ENCODE data around the gene KXD1. TPM values are rescaled to one million over a fixed set of nuclear protein-coding genes. Genes with fewer than 3 reads are reported as not detected.
A peak's percentile ranks its signal among the peaks of the same experiment; 100 is the strongest.

KXD1 gene
- total RNA-seq, 1 donor from 2014 or later, result 77.7 TPM

GRCh38 chr19:18558202-18558555, 509 bp downstream of the KXD1 start:
- no peak for TF ChIP-seq CTCF (IDR thresholded peaks at IDR 0.05; ENCODE audit: unreplicated experiment)
- peaks cover 5% of the 10 kb centered on the region for H3K4me1 Mint-ChIP-seq (ENCODE audit: low read depth)
- no peaks in the 10 kb centered on the region for H3K36me3 Mint-ChIP-seq (ENCODE audit: insufficient read depth)
- H3K27me3 Mint-ChIP-seq, result no peaks in the 10 kb centered on the region
- H3K9me3 Mint-ChIP-seq (ENCODE audit: low read depth), result no peaks in the 10 kb centered on the region
- H3K27ac Mint-ChIP-seq, result peak overlapping the region; percentile 73
- DNase-seq (ENCODE audit: low spot score, unreplicated experiment), result no peak
- H3K4me3 Mint-ChIP-seq (ENCODE audit: low read depth), result peak overlapping the region; percentile 84

- Mint-ChIP-seq H3K27me3 (no peaks in the 10 kb centered on the region), H3K36me3 (ENCODE audit: insufficient read depth) (no peaks in the 10 kb centered on the region), H3K27ac (peak overlapping the region; percentile 73), H3K4me3 (ENCODE audit: low read depth) (peak overlapping the region; percentile 84), H3K4me1 (ENCODE audit: low read depth) (peaks cover 5% of the 10 kb centered on the region), H3K9me3 (ENCODE audit: low read depth) (no peaks in the 10 kb centered on the region)
- TF ChIP-seq CTCF (IDR thresholded peaks at IDR 0.05; ENCODE audit: unreplicated experiment), result no peak
- DNase-seq (ENCODE audit: low spot score, unreplicated experiment), result no peak
Observed at GRCh38 chr19:18558604-18559003, 934 bp downstream of the KXD1 start.

GRCh38 chr19:18559685-18560084, 2.0 kb downstream of the KXD1 start:
- peaks cover 2% of the 10 kb centered on the region for H3K36me3 Mint-ChIP-seq (ENCODE audit: insufficient read depth)

GRCh38 chr19:18562086-18562485, 4.4 kb downstream of the KXD1 start:
- no peak for TF ChIP-seq CTCF (IDR thresholded peaks at IDR 0.05; ENCODE audit: unreplicated experiment)
- no peak for DNase-seq (ENCODE audit: low spot score, unreplicated experiment)
- Mint-ChIP-seq H3K9me3 (ENCODE audit: low read depth) (no peaks in the 10 kb centered on the region), H3K36me3 (ENCODE audit: insufficient read depth) (peaks cover 6% of the 10 kb centered on the region), H3K27me3 (no peaks in the 10 kb centered on the region), H3K4me3 (ENCODE audit: low read depth) (no peak overlapping the region), H3K27ac (no peak overlapping the region), H3K4me1 (ENCODE audit: low read depth) (peaks cover 5% of the 10 kb centered on the region)

More at GRCh38 chr19:18559685-18560084, 2.0 kb downstream of the KXD1 start:
- Mint-ChIP-seq H3K4me3 (ENCODE audit: low read depth) (no peak overlapping the region), H3K4me1 (ENCODE audit: low read depth) (peaks cover 5% of the 10 kb centered on the region), H3K27ac (no peak overlapping the region), H3K9me3 (ENCODE audit: low read depth) (no peaks in the 10 kb centered on the region), H3K27me3 (no peaks in the 10 kb centered on the region)
- no peak for DNase-seq (ENCODE audit: low spot score, unreplicated experiment)
- no peak for TF ChIP-seq CTCF (IDR thresholded peaks at IDR 0.05; ENCODE audit: unreplicated experiment)

GRCh38 chr19:18566953-18567352, 9.3 kb downstream of the KXD1 start:
- H3K9me3 Mint-ChIP-seq (ENCODE audit: low read depth), result no peaks in the 10 kb centered on the region
- H3K36me3 Mint-ChIP-seq (ENCODE audit: insufficient read depth), result peaks cover 10% of the 10 kb centered on the region
- no peak for TF ChIP-seq CTCF (IDR thresholded peaks at IDR 0.05; ENCODE audit: unreplicated experiment)
- H3K4me1 Mint-ChIP-seq (ENCODE audit: low read depth), result peaks cover 4% of the 10 kb centered on the region
- no peaks in the 10 kb centered on the region for H3K27me3 Mint-ChIP-seq
- no peak overlapping the region for H3K4me3 Mint-ChIP-seq (ENCODE audit: low read depth)
- H3K27ac Mint-ChIP-seq, result no peak overlapping the region
- no peak for DNase-seq (ENCODE audit: low spot score, unreplicated experiment)

Data from progenitor cell of endocrine pancreas (in vitro differentiated cells).